NCI-H2196 (cell line): ENCODE measurements around the gene RB1.
"Not testable (repeated sequence)": the region's sequence is repeated elsewhere in the genome, so short reads cannot be mapped to it uniquely, and the experiment has no call there.

ENCODE experiments used
- DNase-seq: peaks from one replicate; lab custom pipeline; 2025; ENCODE audit not compliant: unreplicated experiment; lab: John Stamatoyannopoulos, UW

The RB1 gene

GRCh38 chr13:48448285-48448958 lies 144.9 kb downstream of the RB1 start:
- no peak for DNase-seq

DNA sequence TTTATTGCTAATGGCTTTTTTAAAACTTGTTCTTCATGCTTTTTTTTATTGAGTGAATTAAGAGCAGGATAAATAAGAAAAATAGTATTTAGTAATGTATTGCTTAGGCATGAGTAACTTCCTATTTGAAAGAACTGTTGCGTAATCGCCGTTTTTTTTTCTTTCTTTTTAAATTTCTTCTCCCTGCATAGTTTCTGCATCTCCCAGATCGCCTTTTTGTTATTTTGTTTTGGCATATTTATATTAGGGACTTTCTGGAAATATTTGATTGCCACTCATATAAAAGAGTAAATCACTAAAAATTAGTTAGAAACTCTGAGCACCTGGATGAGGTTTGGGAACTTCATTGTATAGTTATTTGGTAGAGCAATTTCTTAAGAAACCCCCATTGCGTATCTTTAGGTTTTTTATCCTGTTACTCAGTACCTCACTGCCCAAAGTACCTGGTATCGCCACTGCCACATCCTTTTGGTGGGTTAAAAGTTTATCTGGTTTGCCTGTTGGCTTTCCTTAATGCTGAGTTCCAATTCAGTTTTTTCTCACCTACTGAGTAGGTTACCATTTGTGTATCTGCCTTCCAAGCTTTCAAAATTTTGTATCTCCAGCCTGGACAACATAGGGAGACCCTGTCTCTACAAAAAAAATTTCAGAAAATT lies 145.5 kb downstream of the RB1 start:
- no peak for DNase-seq

DNA sequence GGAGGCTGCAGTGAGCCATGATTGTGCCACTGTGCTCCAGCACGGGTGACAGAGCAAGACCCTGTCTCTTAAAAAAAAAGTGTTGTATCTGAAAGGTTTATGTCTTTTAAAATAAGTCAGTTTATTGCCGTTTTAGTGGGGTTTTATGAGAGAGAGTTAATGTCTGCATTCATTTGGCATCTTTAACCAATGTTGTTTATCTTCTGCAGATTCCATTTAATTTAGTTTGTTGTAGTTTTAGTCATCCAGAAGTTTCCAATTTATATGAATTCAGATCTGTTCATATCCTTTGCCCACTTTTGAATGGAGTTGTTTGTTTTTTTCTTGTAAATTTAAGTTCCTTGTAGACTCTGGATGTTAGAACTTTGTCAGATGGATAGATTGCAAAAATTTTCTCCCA lies 146.1 kb downstream of the RB1 start:
- no peak for DNase-seq

DNA sequence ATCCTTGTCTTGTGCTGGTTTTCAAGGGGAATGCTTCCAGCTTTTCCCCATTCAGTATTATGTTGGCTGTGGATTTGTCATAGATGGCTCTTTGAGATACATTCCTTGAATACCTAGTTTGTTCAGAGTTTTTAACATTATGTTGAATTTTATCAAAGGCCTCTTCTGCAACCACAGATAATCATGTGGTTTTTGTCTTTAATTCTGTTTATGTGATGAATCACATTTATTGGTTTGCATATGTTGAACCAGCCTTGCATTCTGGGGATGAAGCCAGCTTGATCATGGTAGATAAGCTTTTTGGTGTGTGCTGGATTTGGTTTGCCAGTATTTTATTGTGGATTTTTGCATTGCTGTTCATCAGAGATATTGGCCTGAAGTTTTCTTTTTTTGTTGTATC lies 147.6 kb downstream of the RB1 start:
- DNase-seq, result not testable (repeated sequence)

- DNase-seq, result no peak
These were observed 153.0 kb downstream of the RB1 start for GRCh38 chr13:48456546-48456945.

DNA sequence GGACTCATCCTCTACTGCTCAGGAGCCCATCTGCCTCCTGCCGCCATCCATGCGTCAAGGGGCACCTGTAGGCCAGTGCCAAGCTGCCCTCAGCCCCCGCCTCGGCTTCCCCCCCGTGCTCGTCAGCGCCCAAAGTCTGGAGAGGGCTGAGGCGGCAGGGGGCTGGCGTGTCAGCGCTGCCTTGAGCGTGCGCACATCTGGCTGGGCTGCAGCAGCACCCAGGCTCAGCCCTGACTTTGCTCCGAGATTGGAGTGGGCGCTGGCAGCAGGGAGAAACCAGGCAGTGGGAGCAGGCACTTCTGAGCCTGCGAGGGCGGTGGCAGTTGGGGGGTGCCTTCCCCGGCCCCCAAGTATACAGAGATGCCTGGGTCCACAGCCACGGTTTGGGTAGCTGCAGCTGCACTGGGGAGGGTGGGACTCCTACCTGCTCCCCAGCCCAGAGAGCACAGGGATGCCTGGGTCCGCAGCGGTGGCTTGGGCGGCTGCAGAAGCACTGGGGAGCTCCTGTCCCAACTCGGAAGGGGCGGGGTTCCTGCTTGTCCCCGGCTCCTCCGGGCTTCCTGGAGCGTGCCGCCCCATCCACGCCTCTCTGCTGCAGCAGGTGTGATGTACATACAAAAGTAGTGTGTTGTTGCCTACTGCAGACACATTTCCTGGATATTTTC lies 154.2 kb downstream of the RB1 start:
- DNase-seq, result no peak

- DNase-seq, result no peak
These were observed 171.7 kb downstream of the RB1 start for GRCh38 chr13:48475230-48475629.

DNA sequence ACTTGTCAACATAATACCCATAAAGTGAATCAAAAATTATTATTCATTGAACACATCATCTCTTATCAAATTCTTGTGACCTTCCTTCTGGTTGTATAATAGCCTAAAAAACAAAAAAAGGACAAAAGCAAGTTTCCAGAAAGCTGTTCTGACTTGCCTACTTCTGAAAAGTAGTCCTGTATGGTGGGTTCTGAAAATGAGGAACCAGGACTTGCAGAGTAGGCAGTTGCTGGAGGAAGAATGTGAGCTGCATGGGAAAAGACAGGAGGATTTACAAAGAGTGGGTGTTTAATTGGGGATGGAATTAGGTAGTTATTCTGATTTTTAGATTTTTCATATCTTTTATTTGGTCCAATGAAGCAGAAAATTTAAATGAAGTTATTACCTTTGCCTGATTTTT lies 172.7 kb downstream of the RB1 start:
- DNase-seq, result no peak

GRCh38 chr13:48476686-48477085 lies 173.1 kb downstream of the RB1 start:
- DNase-seq, result no peak

DNA sequence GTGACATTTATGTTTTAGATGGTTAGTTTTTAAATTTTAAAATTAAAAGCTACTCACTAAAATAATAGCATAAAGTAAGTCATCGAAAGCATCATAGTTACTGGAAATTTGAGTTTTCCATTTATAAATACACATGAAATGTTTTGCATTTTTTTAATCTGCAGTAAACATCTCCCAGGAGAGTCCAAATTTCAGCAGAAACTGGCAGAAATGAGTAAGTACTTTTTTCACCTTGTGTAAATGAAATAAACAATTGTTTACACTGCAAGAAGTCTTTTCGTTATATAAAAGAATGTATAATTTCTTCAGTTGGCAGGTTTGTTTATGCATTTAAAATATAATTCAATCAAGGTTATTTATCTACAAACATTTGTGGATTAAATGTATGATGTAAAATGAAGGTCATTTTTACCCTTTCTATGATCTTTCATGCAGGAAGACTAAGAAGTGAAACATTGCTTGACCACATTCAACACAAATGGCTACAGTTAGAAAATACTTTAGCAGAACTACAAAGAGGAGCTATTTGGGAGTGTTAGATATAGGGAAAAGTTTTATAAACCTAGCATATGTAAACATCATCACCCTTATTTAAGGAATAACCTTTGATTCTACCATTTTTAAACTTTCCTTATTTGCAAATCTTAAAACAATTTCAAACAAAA lies 173.8 kb downstream of the RB1 start:
- no peak for DNase-seq

- no peak for DNase-seq
These were observed 174.8 kb downstream of the RB1 start for GRCh38 chr13:48478391-48478790.

DNA sequence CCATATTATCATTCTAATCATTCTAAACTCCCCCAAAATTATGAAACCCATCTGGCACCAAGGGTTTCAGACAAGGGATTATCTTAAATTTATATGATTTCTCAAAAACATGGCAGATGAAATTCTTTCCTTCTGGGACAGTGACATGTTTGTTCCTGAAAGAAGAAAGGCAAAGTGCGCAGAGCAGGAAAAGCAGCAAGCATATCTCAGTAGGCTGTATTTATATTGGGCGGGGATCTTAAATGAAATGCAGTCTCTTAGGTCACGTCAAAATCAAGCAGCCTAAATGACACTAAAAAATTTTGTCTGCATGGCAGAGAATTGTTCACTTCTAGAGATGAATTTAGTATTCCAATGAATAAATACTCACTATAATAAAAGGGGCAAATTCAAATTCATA lies 180.0 kb downstream of the RB1 start:
- no peak for DNase-seq

- no peak for DNase-seq
These were observed 181.9 kb downstream of the RB1 start for GRCh38 chr13:48485432-48485831.

GRCh38 chr13:48486362-48486761 lies 182.8 kb downstream of the RB1 start:
- no peak for DNase-seq

DNA sequence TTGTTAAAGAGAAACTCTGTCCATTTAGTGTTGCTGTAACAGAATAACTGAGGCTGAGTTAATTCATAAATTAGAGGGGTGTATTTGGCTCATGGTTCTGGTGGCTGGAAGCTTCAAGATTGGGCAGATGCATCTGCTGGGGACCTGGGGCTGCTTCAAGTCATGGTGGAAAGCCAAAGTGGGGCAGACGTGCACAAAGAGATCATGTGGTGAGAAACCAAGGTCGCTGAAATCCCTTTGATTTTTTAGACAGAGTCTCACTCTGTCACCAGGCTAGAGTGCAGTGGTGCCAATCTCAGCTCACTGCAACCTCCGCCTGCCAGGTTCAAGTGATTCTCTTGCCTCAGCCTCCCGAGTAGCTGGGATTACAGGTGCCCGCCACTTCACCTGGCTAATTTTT lies 183.3 kb downstream of the RB1 start:
- DNase-seq, result no peak

DNA sequence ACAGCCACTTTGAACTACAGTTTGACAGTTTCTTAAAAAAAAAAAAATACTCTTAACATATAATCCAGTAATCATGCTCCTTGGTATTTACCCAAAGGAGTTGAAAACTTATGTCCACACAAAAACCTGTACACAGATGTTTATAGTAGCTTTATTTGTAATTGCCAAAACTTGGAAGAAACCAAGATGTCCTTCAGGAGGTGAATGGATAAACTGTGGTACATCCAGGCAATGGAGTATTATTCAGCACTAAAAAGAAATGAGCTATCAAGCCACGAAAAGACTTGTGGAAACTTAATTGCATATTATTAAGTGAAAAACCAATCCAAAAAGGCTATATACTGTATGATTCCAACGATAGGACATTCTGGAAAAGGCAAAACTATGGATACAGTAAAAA lies 184.4 kb downstream of the RB1 start:
- no peak for DNase-seq

- DNase-seq, result no peak
These were observed 185.4 kb downstream of the RB1 start for GRCh38 chr13:48488995-48489394.

GRCh38 chr13:48489666-48490065 lies 186.1 kb downstream of the RB1 start:
- DNase-seq, result no peak

GRCh38 chr13:48490241-48490640 lies 186.7 kb downstream of the RB1 start:
- no peak for DNase-seq

GRCh38 chr13:48491423-48492095 lies 188.0 kb downstream of the RB1 start:
- no peak for DNase-seq

DNA sequence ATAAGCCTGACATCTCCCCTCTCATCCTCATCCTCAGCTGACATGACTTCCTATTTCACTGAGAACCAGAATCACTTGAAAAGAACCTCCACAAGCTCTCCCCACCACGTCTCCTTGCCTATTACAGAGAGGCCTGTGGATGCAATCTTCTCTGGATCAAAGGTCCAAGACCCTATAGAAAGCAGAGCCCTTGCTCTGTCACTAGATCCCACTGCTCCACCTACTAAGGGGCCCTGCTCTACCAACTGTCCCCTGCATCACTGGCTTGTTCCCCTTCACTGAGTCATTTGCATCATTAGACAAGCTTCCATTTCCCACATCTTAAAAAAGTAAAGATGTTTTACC lies 188.5 kb downstream of the RB1 start:
- DNase-seq, result no peak
